Suprapubic skin (tissue), 4 donors: ENCODE measurements around the gene LRRC4. TPM values are rescaled to one million over a fixed set of nuclear protein-coding genes. Genes with fewer than 3 reads are reported as not detected.

Experiments
- DNase-seq, 2 donors: peaks; one replicate each; pipeline ENCODE4 v3.0.0-alpha.2; 2019; ENCODE audit warnings: low spot score in 2 of 2
- H3K27ac ChIP-seq: fragments of 200-600 bp; sonication (generic); one replicate; pipeline ENCODE4 v1.5.1; 2019
- H3K27me3 ChIP-seq: fragments of 200-600 bp; sonication (generic); one replicate; pipeline ENCODE4 v1.5.1; 2019
- H3K36me3 ChIP-seq: fragments of 200-600 bp; sonication (generic); one replicate; pipeline ENCODE4 v1.5.1; 2019
- H3K4me1 ChIP-seq: fragments of 200-600 bp; sonication (generic); one replicate; pipeline ENCODE4 v1.5.1; 2019
- H3K4me3 ChIP-seq: fragments of 200-600 bp; sonication (generic); one replicate; pipeline ENCODE4 v1.5.1; 2019; ENCODE audit warnings: mild to moderate bottlenecking
- H3K9me3 ChIP-seq: fragments of 200-600 bp; sonication (generic); one replicate; pipeline ENCODE4 v1.5.1; 2019
- EP300 ChIP-seq: sonication (generic); formaldehyde crosslinking; IDR thresholded peaks from one replicate; pipeline ENCODE4 v1.6.1; 2017; ENCODE audit warnings: antibody characterized with exemption
- POLR2A ChIP-seq, 2 donors: fragments of 450-650 bp; IDR thresholded peaks; one replicate each; pipeline ENCODE4 v1.6.1; 2017; ENCODE audit warnings: antibody characterized with exemption in 2 of 2, mild to moderate bottlenecking in 2 of 2, moderate library complexity in 2 of 2
- POLR2AphosphoS5 ChIP-seq, 3 donors: sonication (generic); formaldehyde crosslinking; IDR thresholded peaks; one replicate each; pipeline ENCODE4 v1.6.1; 2017; ENCODE audit warnings: antibody characterized with exemption in 3 of 3
- WGBS: methylation state at CpG from one replicate; pipeline ENCODE4 v1.1.5; 2018; 5-methylcytosine and 5-hydroxymethylcytosine counted together
- total RNA-seq, 4 donors: library from RNA; depleted of rRNA; stranded (reverse); fragments of >200 nt; gene quantifications; one replicate each; pipeline ENCODE4 v1.1.0, GENCODE V29; 2016
- TF ChIP-seq, protein P1 (sequence below), 2 donors: fragments of 200-600 bp in 1 of 2; fragments of 450-650 bp in 1 of 2; sonication (generic) in 1 of 2; IDR thresholded peaks; one replicate each; pipeline ENCODE4 v1.5.1; 2016 to 2019; ENCODE audit warnings: antibody characterized with exemption in 2 of 2, mild to moderate bottlenecking in 1 of 2, moderate library complexity in 1 of 2

Gene LRRC4
- total RNA-seq, 4 donors from 2014 or later, result 0.16 to 0.57 (median 0.21) TPM; not detected in 1

DNA sequence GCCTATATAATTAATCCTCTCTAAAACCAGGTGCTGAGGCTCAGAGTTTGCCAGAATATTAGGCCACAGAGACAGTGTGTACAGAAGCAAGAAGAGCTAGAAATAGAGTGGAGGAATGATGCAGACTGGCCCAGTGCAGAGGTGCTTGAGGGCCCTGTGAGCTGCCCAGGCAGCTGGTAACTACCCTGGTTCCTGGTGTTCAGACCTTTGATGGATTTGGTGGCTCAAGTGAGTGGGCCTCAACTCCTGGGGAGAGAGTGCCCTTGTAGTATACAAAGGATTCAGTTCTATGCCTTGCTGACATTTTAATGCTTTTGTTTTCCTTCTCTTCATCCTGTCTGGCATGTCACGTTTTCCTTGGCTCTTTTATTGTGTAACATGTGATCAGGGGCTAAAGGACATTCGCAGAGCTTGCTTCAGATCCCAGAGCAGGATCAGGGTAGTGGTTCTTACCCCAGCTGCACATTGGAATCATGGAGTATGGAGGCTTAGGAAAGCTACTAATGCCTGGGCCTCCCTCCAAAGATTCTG lies 20.0 kb downstream of the LRRC4 start:
- H3K27ac ChIP-seq, result no peak overlapping the region
- DNase-seq, result no peak
- 62% methylated on average over 2 of the region's 2 CpGs for whole genome bisulfite sequencing
- no peaks in the 10 kb centered on the region for H3K27me3 ChIP-seq
- no peaks in the 10 kb centered on the region for H3K4me1 ChIP-seq
- no peak overlapping the region for H3K4me3 ChIP-seq
- no peak for TF ChIP-seq POLR2AphosphoS5 (IDR thresholded peaks at IDR 0.05)
- TF ChIP-seq, protein P1, sequence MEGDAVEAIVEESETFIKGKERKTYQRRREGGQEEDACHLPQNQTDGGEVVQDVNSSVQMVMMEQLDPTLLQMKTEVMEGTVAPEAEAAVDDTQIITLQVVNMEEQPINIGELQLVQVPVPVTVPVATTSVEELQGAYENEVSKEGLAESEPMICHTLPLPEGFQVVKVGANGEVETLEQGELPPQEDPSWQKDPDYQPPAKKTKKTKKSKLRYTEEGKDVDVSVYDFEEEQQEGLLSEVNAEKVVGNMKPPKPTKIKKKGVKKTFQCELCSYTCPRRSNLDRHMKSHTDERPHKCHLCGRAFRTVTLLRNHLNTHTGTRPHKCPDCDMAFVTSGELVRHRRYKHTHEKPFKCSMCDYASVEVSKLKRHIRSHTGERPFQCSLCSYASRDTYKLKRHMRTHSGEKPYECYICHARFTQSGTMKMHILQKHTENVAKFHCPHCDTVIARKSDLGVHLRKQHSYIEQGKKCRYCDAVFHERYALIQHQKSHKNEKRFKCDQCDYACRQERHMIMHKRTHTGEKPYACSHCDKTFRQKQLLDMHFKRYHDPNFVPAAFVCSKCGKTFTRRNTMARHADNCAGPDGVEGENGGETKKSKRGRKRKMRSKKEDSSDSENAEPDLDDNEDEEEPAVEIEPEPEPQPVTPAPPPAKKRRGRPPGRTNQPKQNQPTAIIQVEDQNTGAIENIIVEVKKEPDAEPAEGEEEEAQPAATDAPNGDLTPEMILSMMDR (IDR thresholded peaks at IDR 0.05), result no peak
- H3K9me3 ChIP-seq, result no peaks in the 10 kb centered on the region
- peaks cover 6% of the 10 kb centered on the region for H3K36me3 ChIP-seq

DNA sequence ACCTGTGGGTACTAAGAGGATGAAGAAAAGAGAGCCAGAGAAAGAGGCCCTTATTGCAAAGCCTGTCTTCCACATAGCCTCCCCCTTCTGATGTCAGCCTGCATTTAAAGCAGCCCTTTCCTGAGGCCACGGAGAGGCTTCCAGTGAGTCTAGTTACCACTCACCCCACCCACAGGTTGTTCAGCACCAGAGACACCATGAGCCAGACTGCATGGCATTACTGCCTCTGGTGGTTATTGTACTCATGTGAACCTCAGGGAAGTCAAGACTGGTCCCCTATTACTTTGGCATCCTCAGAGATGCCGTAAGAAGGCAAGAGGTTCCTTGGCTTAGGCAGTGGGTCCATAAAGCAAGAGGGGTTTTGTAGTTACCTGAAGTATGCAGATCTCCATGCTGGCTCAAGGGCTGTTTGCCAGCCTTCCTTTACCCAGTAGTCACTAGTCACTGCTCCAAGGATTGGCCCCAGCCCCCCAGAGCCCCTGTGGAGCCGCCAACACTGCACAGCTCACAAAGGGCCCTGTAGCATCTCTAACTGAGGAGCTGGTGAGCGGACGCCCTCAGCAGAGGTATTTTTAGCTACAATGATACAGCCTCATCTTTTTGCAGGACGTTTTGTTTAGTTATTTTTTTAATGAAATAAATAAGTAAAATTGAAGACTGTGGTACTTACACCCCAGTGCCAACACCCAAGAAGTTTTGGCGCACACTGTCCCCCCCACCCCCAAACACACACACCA lies 20.7 kb downstream of the LRRC4 start:
- TF ChIP-seq POLR2AphosphoS5 (IDR thresholded peaks at IDR 0.05) (no peak), EP300 (no peak), POLR2A (IDR thresholded peaks at IDR 0.05) (no peak)
- TF ChIP-seq, protein P1 (IDR thresholded peaks at IDR 0.05), result no peak
- DNase-seq, result no peak
- H3K27me3 ChIP-seq, result no peaks in the 10 kb centered on the region
- WGBS, result 78% methylated on average over 7 of the region's 7 CpGs
- H3K4me1 ChIP-seq, result no peaks in the 10 kb centered on the region
- no peaks in the 10 kb centered on the region for H3K9me3 ChIP-seq
- H3K27ac ChIP-seq, result no peak overlapping the region
- no peak overlapping the region for H3K4me3 ChIP-seq
- H3K36me3 ChIP-seq, result peaks cover 6% of the 10 kb centered on the region

DNA sequence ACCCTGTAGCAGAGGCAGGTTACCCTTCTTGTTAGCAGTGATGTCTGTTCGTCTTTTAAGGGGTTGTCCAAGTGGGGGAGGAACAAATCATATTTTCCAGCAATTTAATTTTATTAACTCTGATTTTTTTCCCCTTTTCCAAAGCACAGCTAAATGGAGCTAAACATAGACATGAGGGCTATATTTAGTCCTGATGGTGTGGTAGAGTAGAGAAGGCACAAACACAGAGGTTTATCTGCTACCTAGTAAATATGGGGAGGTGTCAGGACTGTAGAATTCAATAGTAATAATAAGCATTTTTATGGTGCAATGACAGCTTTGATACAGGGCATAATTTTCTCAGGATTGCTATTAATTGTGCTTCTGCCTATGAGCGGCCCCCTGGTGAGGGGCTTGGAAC lies 22.5 kb downstream of the LRRC4 start:
- Histone ChIP-seq H3K27me3 (no peaks in the 10 kb centered on the region), H3K9me3 (no peaks in the 10 kb centered on the region), H3K36me3 (peaks cover 6% of the 10 kb centered on the region), H3K27ac (no peak overlapping the region), H3K4me1 (no peaks in the 10 kb centered on the region), H3K4me3 (no peak overlapping the region)
- 94% methylated on average over 2 of the region's 2 CpGs for WGBS
- TF ChIP-seq POLR2AphosphoS5 (IDR thresholded peaks at IDR 0.05), result no peak
- TF ChIP-seq, protein P1 (IDR thresholded peaks at IDR 0.05), result no peak
- TF ChIP-seq EP300, result no peak
- TF ChIP-seq POLR2A (IDR thresholded peaks at IDR 0.05), result no peak
- DNase-seq, result no peak

DNA sequence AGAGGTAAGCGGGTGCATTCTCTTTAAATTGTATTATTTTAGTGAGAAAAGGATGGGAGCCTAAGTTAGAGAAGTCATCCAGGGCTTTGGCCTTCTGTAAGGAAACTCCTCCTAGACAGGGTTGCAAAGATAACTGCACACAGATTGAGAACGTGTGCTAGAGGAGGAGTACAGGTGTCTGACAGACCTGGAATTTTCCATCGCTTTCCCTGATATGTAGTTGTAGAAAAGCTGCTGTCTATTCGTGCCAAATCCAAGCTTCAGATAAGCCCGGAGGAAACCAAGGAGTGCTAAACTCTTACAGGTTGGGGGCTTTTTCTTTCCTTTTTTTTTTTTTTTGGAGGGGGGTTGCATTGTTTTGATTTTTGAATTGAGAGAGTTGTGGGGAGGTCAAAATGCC lies 23.1 kb downstream of the LRRC4 start:
- H3K9me3 ChIP-seq, result no peaks in the 10 kb centered on the region
- H3K36me3 ChIP-seq, result peaks cover 6% of the 10 kb centered on the region
- no peaks in the 10 kb centered on the region for H3K4me1 ChIP-seq
- no peaks in the 10 kb centered on the region for H3K27me3 ChIP-seq
- no peak for DNase-seq
- H3K4me3 ChIP-seq, result no peak overlapping the region
- H3K27ac ChIP-seq, result no peak overlapping the region
- WGBS, result 90% methylated on average over 5 of the region's 5 CpGs
- no peak for TF ChIP-seq EP300
- TF ChIP-seq POLR2A (IDR thresholded peaks at IDR 0.05), result no peak

DNA sequence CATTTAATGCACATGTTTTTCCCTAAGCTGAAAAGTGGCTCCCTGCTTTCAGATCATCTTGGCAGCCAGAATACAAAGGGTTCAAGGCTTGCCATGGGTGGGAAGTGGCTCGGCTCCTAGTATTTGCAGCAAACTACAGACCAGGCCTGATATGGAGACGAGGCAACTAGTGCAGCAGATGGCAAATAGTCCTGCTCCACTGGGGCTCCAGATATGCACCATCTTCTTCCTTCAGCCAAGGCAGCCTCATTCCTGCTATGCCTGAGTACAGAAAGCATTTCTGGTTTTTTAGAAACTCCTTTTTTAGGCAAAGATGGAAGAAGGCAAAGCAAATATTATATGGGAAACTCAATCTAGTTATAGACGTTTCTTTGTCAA lies 23.9 kb downstream of the LRRC4 start:
- no peak overlapping the region for H3K4me3 ChIP-seq

More for the DNA sequence above, 23.9 kb downstream of the LRRC4 start:
- TF ChIP-seq POLR2A (IDR thresholded peaks at IDR 0.05) (no peak), POLR2AphosphoS5 (IDR thresholded peaks at IDR 0.05) (no peak), EP300 (no peak)
- TF ChIP-seq, protein P1 (IDR thresholded peaks at IDR 0.05), result no peak
- Histone ChIP-seq H3K27ac (no peak overlapping the region), H3K36me3 (peaks cover 2% of the 10 kb centered on the region), H3K9me3 (no peaks in the 10 kb centered on the region), H3K4me1 (no peaks in the 10 kb centered on the region), H3K27me3 (no peaks in the 10 kb centered on the region)
- 96% methylated on average over 3 of the region's 3 CpGs for WGBS
- no peak for DNase-seq
